B cell (primary cell): Measurements from ENCODE around the gene TRMT61A.

Experiments
- EZH2 ChIP-seq: IDR thresholded peaks from 2 replicates; pipeline ENCODE4 v1.6.1; 2012; ENCODE audit warnings: borderline replicate concordance, low read depth, mild to moderate bottlenecking, moderate library complexity, low read length; ENCODE audit not compliant: insufficient read depth, poor library complexity, severe bottlenecking
- TF ChIP-seq, protein P1 (sequence below): fragments of 200-600 bp; IDR thresholded peaks from one replicate; pipeline ENCODE4 v1.8.0; 2022; ENCODE audit warnings: antibody characterized with exemption, mild to moderate bottlenecking

DNA sequence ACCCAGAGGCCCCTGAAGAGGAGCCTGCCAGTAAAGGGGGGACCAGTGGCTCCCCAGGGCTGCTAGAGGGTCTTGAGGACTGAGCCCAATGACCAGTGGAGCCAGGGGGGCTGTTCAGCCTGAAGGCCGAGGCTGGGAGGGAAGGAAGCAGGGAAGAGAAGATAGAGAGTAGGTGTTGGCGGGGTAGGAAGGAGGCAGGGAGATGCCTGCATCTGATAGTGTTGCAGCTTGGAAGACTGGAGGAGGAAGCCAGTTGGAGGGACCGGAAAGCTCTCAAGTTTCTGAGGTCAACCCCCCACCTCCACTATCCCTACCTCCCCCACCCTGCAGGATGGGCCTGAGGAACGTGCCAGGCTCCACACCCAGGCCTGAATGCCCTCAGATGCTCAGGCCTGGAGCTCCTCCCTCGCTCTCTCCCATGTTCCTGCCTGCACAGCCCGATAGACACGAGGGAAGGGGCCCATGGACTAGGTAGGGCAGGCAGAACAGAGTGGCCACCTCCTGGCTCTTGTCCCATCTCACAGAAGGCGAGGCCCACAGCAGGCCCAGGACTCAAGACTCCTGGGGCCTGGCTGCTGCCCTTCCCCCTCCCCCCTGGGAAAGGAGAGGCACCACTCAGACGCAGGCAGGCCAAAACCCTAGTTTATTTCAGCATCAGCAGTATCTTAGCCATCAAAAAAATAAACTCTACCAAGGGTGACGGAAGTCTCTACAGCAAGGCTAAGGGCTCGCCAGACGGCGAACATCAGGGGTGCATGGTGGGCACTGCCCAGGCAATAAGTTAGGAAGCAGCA, 9.8 kb upstream of the TRMT61A start:
- TF ChIP-seq, protein P1, sequence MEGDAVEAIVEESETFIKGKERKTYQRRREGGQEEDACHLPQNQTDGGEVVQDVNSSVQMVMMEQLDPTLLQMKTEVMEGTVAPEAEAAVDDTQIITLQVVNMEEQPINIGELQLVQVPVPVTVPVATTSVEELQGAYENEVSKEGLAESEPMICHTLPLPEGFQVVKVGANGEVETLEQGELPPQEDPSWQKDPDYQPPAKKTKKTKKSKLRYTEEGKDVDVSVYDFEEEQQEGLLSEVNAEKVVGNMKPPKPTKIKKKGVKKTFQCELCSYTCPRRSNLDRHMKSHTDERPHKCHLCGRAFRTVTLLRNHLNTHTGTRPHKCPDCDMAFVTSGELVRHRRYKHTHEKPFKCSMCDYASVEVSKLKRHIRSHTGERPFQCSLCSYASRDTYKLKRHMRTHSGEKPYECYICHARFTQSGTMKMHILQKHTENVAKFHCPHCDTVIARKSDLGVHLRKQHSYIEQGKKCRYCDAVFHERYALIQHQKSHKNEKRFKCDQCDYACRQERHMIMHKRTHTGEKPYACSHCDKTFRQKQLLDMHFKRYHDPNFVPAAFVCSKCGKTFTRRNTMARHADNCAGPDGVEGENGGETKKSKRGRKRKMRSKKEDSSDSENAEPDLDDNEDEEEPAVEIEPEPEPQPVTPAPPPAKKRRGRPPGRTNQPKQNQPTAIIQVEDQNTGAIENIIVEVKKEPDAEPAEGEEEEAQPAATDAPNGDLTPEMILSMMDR = no peak
- TF ChIP-seq EZH2 = no peak
